DND-41 (cell line): ENCODE measurements around the gene STRN.

ENCODE experiments used
- ATAC-seq: fragments of 200-7000 bp; cut with Tn5 transposase; 3 replicates; pipeline ENCODE4 v1.9.1; 2021; ENCODE audit warnings: low read depth; ENCODE audit not compliant: insufficient read depth
- DNase-seq: peaks from one replicate; pipeline ENCODE4 v3.0.0-alpha.2; 2020
- H2AFZ ChIP-seq: 2 replicates; pipeline ENCODE4 v1.6.0; 2012; ENCODE audit warnings: low read depth, low read length
- H3K27ac ChIP-seq: 2 replicates; pipeline ENCODE4 v1.5.1; 2012; ENCODE audit warnings: low read length, inconsistent platforms
- H3K27me3 ChIP-seq: fragments of 200-600 bp; sonication (generic); 2 replicates; pipeline ENCODE4 v1.6.0; 2012; ENCODE audit warnings: low read length, mild to moderate bottlenecking, inconsistent platforms; ENCODE audit not compliant: insufficient read depth, poor library complexity
- H3K36me3 ChIP-seq: 2 replicates; pipeline ENCODE4 v1.5.1; 2012; ENCODE audit warnings: low read length, inconsistent platforms; ENCODE audit not compliant: insufficient read depth
- H3K4me1 ChIP-seq: 2 replicates; pipeline ENCODE4 v1.5.1; 2012; ENCODE audit warnings: mild to moderate bottlenecking, low read length; ENCODE audit not compliant: insufficient read depth
- H3K4me2 ChIP-seq: 2 replicates; pipeline ENCODE4 v1.6.0; 2012; ENCODE audit warnings: mild to moderate bottlenecking, moderate library complexity, low read length, inconsistent platforms; ENCODE audit not compliant: insufficient read depth
- H3K4me3 ChIP-seq, 2 experiments: fragments of 200-600 bp in 1 of 2; shearing (Covaris generic) in 1 of 2; 2 replicates each; pipeline ENCODE4 v1.5.1; 2012 to 2016; ENCODE audit warnings: inconsistent platforms in 2 of 2, low read length in 2 of 2, mild to moderate bottlenecking in 2 of 2, low read depth in 1 of 2, moderate library complexity in 1 of 2
- H3K79me2 ChIP-seq: 2 replicates; pipeline ENCODE4 v1.6.0; 2012; ENCODE audit warnings: low read length, inconsistent platforms; ENCODE audit not compliant: insufficient read depth
- H3K9ac ChIP-seq: 2 replicates; pipeline ENCODE4 v1.6.0; 2012; ENCODE audit warnings: low read depth, mild to moderate bottlenecking, inconsistent platforms, low read length, moderate library complexity
- H3K9me3 ChIP-seq: 2 replicates; pipeline ENCODE4 v1.5.1; 2012; ENCODE audit warnings: low read length, moderate library complexity, mild to moderate bottlenecking, inconsistent platforms; ENCODE audit not compliant: insufficient read depth, severe bottlenecking
- H4K20me1 ChIP-seq: 2 replicates; pipeline ENCODE4 v1.6.0; 2012; ENCODE audit warnings: low read length; ENCODE audit not compliant: insufficient read depth
- CTCF ChIP-seq: IDR thresholded peaks from 2 replicates; pipeline ENCODE4 v1.5.1; 2012; ENCODE audit warnings: borderline replicate concordance, low read length, moderate library complexity, mild to moderate bottlenecking; ENCODE audit not compliant: poor library complexity, severe bottlenecking; ENCODE audit errors: extremely low read depth
- EZH2 ChIP-seq: IDR thresholded peaks from 3 replicates; pipeline ENCODE4 v1.6.1; 2012; ENCODE audit warnings: borderline replicate concordance, low read depth, mild to moderate bottlenecking, moderate library complexity, low read length, inconsistent platforms; ENCODE audit not compliant: severe bottlenecking

The STRN gene

GRCh38 chr2:36797324-36798070, 168.8 kb downstream of the STRN start:
- no peak overlapping the region for H3K4me2 ChIP-seq
- no peak for TF ChIP-seq EZH2
- TF ChIP-seq CTCF, result no peak
- no peak overlapping the region for H3K4me3 ChIP-seq
- peaks cover 8% of the 10 kb centered on the region for H3K27me3 ChIP-seq
- ATAC-seq, result no peak
- no peak overlapping the region for H3K9ac ChIP-seq
- no peak overlapping the region for H3K27ac ChIP-seq
- no peaks in the 10 kb centered on the region for H3K79me2 ChIP-seq
- no peaks in the 10 kb centered on the region for H3K36me3 ChIP-seq
- H3K9me3 ChIP-seq, result no peaks in the 10 kb centered on the region
- no peak for DNase-seq
- H3K4me1 ChIP-seq, result peaks cover 10% of the 10 kb centered on the region
- H2AFZ ChIP-seq, result no peak overlapping the region
- H4K20me1 ChIP-seq, result no peaks in the 10 kb centered on the region
